Stomach (tissue), 19 donors: ENCODE data around the gene NTRK3. TPM values are rescaled to one million over a fixed set of nuclear protein-coding genes. Genes with fewer than 3 reads are reported as not detected.

Experiments used
- DNase-seq, 2 donors: peaks; one replicate each; pipeline versions ENCODE4 v3.0.0 to v3.0.0-alpha.2; 2013 to 2019
- H3K27ac ChIP-seq, 5 donors: fragments of 200-600 bp in 4 of 5; sonication (generic) in 4 of 5; one replicate each; pipeline ENCODE4 v1.5.1; 2013 to 2019; ENCODE audit warnings: mild to moderate bottlenecking in 1 of 5, moderate library complexity in 1 of 5
- H3K27me3 ChIP-seq, 3 donors: fragments of 200-600 bp; sonication (generic); one replicate each; pipeline ENCODE4 v1.5.1; 2017 to 2019; ENCODE audit warnings: mixed run types in 1 of 3
- H3K36me3 ChIP-seq, 4 donors: fragments of 200-600 bp; sonication (generic); 1 replicate in 3 of 4; 2 replicates in 1 of 4; pipeline ENCODE4 v1.5.1; 2016 to 2019
- H3K4me1 ChIP-seq, 4 donors: fragments of 200-600 bp; sonication (generic); one replicate each; pipeline ENCODE4 v1.5.1; 2016 to 2019
- H3K4me3 ChIP-seq, 4 donors: fragments of 200-600 bp; sonication (generic) in 3 of 4; one replicate each; pipeline ENCODE4 v1.5.1; 2016 to 2019; ENCODE audit warnings: mild to moderate bottlenecking in 1 of 4
- H3K9me3 ChIP-seq, 4 donors: fragments of 200-600 bp; sonication (generic); one replicate each; pipeline ENCODE4 v1.5.1; 2016 to 2019
- CTCF ChIP-seq, 7 experiments: fragments of 450-650 bp in 4 of 7; fragments of 200-600 bp in 3 of 7; sonication (generic) in 3 of 7; IDR thresholded peaks; one replicate each; pipeline ENCODE4 v1.5.1; 2016 to 2019; ENCODE audit warnings: antibody characterized with exemption in 7 of 7, control low read depth in 2 of 7, mild to moderate bottlenecking in 1 of 7
- EP300 ChIP-seq: sonication (generic); formaldehyde crosslinking; IDR thresholded peaks from one replicate; pipeline ENCODE4 v1.6.1; 2017; ENCODE audit warnings: antibody characterized with exemption
- POLR2A ChIP-seq, 4 donors: fragments of 450-650 bp; IDR thresholded peaks; one replicate each; pipeline ENCODE4 v1.6.1; 2016; ENCODE audit warnings: antibody characterized with exemption in 4 of 4, control low read depth in 2 of 4, mild to moderate bottlenecking in 1 of 4, moderate library complexity in 1 of 4
- POLR2AphosphoS5 ChIP-seq, 3 donors: sonication (generic); formaldehyde crosslinking; IDR thresholded peaks; one replicate each; pipeline ENCODE4 v1.6.1; 2016; ENCODE audit warnings: antibody characterized with exemption in 3 of 3
- WGBS, 5 donors: extraction: QIAGEN DNeasy Blood & Tissue Kit in 3 of 5; methylation state at CpG; one replicate each; pipeline versions ENCODE4 v1.1.5 to v1.1.7; 2013 to 2018; 5-methylcytosine and 5-hydroxymethylcytosine counted together
- intact Hi-C: fragments of 100-400 bp; cut with DNase I; formaldehyde crosslinking; loops from one replicate; pipeline ENCODE4 v1.15.1; 2023; ENCODE audit warnings: low total_unique reads
- long read RNA-seq, 10 donors: transcript quantifications; one replicate each; lab custom pipeline, GENCODE V29; 2026
- polyA plus RNA-seq, 3 donors: library from polyadenylated mRNA; stranded (reverse); fragments of 200-250 nt; gene quantifications; one replicate each; pipeline ENCODE4 v1.2.3, GENCODE V29; 2013
- total RNA-seq, 5 donors: library from RNA; depleted of rRNA; stranded (reverse); fragments of >200 nt; gene quantifications; one replicate each; pipeline versions ENCODE4 v1.1.0 to v1.2.3, GENCODE V29; 2014 to 2016
- donor health status: healthy with polysubstance abuse.
- donor health status: Bipolar disorder and iron deficiency.
- donor health status: healthy.

NTRK3 gene
- 10 to 100 TPM in 1 of 5 donors, 1 to 10 TPM in 2, under 1 TPM in 2; under 0.01 to 18.2 (median 1.0) TPM for total RNA-seq
- polyA plus RNA-seq = 1 to 10 TPM in 1 of 3 donors, under 1 TPM in 1, not detected in 1; 0.25 to 1.4 TPM
- long read RNA-seq, donor 1 = 0 reads
- long read RNA-seq, donor 2, partial matches to known transcripts = 0 of 1 reads
- long read RNA-seq, donor 2, other reads (novel, unspliced or antisense) = 0 of 1 reads
- long read RNA-seq, donor 3 = 0 reads
- long read RNA-seq, donor 4 = 0 reads
- long read RNA-seq, donor 5 = 0 reads
- long read RNA-seq, donor 6, partial matches to known transcripts = 0 of 1 reads
- long read RNA-seq, donor 6, other reads (novel, unspliced or antisense) = 0 of 1 reads
- long read RNA-seq, donor 7 = 0 reads
- long read RNA-seq, donor 8 = 0 reads
- long read RNA-seq, donor 9 = 0 reads
- long read RNA-seq, donor 10 = 0 reads

- H3K36me3 ChIP-seq = no peaks in the 10 kb centered on the region
- peak within 1 kb of the TSS in 1 of 5 donors; percentile 65 for H3K27ac ChIP-seq
- H3K4me3 ChIP-seq = peak within 1 kb of the TSS; percentile 32 to 48 (median 46)
- DNase-seq = peak in 1 of 2 donors; percentile 69
- H3K4me1 ChIP-seq = peaks cover 9 to 37% (median 32%) of the 10 kb centered on the region in 4 donors
- intact Hi-C loops = no loop called here
- peaks cover 24 to 88% (median 60%) of the 10 kb centered on the region in 3 donors for H3K27me3 ChIP-seq
- TF ChIP-seq CTCF (IDR thresholded peaks at IDR 0.05) = no peak
- TF ChIP-seq POLR2AphosphoS5 (IDR thresholded peaks at IDR 0.05) = no peak
- TF ChIP-seq POLR2A (IDR thresholded peaks at IDR 0.05) = no peak
- no peak for TF ChIP-seq EP300
- H3K9me3 ChIP-seq = no peaks in the 10 kb centered on the region
- WGBS, 5 donors = 1 to 3% (median 2%) methylated on average over 61 to 93 of the region's 95 CpGs
Measured at GRCh38 chr15:88256279-88257230, at the start of gene NTRK3. TSS of gene NTRK3 (minus strand) at chr15:88256739. CDS start at chr15:88256153, 586 bp downstream.

DNA sequence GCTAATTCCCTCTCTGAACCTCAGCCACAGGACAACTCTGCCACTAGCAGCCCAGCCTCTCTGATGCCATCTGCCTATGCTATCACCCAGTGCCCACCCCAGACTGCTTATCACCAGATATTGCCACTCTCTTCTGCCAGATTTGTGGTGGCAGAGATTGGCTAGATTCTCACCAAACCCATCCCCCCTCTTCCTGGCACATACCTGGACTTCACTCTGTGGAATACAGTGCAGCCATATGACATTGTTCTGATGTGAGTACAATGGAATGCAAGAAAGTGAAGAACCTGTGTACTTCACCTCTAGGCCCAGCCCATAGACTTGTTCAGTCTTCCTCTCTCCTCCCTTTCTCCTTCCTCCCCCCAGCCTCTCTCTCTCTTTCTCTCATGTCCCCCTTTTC, 46.9 kb upstream of the NTRK3 start:
- H3K9me3 ChIP-seq = no peaks in the 10 kb centered on the region
- H3K36me3 ChIP-seq = no peaks in the 10 kb centered on the region
- no peak overlapping the region for H3K4me3 ChIP-seq
- no peak for DNase-seq
- H3K27me3 ChIP-seq = peaks cover 0 to 40% (median 0%) of the 10 kb centered on the region in 3 donors
- H3K27ac ChIP-seq = no peak overlapping the region
- intact Hi-C loops = no loop called here
- TF ChIP-seq POLR2A (IDR thresholded peaks at IDR 0.05) (no peak), EP300 (no peak), POLR2AphosphoS5 (IDR thresholded peaks at IDR 0.05) (no peak), CTCF (IDR thresholded peaks at IDR 0.05) (no peak)
- H3K4me1 ChIP-seq = no peaks in the 10 kb centered on the region

- WGBS, 5 donors = 65 to 75% (median 72%) methylated on average over 3 of the region's 3 CpGs
Measured at GRCh38 chr15:88302373-88302772, 45.8 kb upstream of the NTRK3 start.

More at GRCh38 chr15:88302373-88302772, 45.8 kb upstream of the NTRK3 start:
- intact Hi-C loops = no loop called here
- Histone ChIP-seq H3K9me3 (no peaks in the 10 kb centered on the region), H3K4me3 (no peak overlapping the region), H3K27ac (no peak overlapping the region), H3K27me3 (peaks cover 0 to 33% (median 0%) of the 10 kb centered on the region in 3 donors), H3K36me3 (no peaks in the 10 kb centered on the region), H3K4me1 (no peaks in the 10 kb centered on the region)
- DNase-seq = no peak
- TF ChIP-seq POLR2AphosphoS5 (IDR thresholded peaks at IDR 0.05) (no peak), EP300 (no peak), CTCF (IDR thresholded peaks at IDR 0.05) (no peak), POLR2A (IDR thresholded peaks at IDR 0.05) (no peak)
